GM18867 (cell line): ENCODE data around the gene AQP12A.

Experiments used
- ATAC-seq: cut with Tn5 transposase; IDR thresholded peaks from one replicate; pipeline ENCODE4 v1.9.1; 2021; ENCODE audit warnings: mild to moderate bottlenecking, moderate library complexity; ENCODE audit not compliant: unreplicated experiment

Gene AQP12A

DNA sequence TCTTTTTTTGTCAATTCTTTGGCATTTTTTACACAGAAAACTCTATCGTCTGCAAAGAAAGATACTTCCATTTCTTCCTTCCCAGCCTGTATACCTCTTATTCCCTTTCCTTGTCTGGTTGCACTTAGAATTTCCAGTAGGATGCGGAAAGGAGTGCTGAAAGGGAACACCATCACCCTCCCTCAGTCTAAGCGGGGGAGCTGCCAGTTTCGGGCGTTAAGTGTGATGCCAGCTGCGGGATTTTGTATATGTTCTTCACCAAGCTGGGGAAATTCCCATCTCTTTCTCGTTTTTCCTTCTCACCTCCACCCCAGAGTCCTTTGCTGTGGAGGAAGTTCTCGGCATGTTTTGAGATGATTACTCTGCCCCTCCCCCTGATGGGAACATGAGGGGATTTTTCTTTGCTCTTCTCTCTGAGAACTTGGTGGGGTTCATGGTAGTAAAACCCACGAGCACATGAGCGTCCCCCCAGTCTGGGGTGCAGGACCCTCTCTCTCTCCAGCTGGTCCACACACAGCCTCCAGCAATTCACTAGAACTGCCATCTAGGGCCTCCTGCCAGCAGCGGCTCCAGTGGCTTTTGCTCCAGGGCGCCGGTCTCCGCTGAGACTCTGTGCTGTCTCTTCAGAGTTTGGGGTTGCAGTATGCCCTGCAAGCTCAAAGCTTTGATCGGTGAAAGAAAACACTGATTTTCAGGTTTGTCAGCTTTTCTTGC lies 15.5 kb downstream of the AQP12A start:
- no peak for ATAC-seq

DNA sequence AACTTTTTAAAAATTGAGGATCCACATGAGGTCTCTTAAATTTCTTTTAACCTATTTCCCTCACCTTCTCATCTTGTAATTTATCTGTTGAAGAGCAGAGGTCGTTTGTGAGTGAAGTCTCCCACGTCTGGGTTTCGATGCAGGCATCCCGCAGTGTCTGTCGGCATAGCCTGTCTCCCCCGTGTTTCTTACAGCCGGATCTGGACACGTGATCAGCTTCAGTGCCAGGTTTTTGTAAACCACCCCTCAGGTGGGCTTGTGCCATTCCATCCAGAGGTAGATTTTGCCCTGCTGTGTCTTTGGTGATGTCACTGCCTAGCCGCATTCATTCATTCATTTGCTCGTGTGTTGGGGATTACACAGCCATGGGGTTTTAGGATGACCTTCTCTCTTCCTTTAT lies 16.2 kb downstream of the AQP12A start:
- no peak for ATAC-seq

DNA sequence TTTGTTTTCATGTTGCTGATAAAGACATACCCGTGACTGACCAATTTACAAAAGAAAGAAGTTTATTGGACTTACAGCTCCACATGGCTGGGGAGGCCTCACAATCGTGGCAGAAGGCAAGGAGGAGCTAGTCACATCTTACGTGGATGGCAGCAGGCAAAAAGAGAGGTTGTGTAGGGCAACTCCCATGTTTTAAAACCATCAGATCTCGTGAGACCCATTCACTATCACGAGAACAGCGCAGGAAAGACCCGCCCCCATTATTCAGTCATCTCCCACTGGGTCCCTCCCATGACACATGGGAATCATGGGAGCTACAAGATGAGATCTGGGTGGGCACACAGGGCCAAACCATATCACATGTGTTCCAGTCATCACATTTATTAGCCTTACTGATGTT lies 16.8 kb downstream of the AQP12A start:
- ATAC-seq, result no peak

DNA sequence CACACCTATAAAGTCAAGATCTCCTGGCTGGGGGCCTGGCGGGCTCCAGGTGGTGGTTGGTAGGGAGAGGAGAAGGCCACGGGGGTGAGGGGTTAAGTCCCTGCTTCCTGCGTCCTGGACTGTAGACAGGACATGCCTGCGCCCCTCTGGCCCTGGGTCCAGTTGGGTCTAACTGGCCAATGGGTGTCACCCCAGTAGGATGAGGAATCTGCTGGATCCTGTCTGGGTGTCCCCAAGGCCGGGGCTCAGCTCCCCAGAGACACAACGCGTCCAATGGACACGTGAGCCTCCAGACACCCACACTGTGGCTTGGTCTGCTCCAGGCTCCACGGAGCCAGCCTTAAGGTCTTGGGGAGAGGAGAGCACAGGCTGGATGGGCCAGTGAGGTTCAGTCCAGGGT lies 19.6 kb downstream of the AQP12A start:
- no peak for ATAC-seq

DNA sequence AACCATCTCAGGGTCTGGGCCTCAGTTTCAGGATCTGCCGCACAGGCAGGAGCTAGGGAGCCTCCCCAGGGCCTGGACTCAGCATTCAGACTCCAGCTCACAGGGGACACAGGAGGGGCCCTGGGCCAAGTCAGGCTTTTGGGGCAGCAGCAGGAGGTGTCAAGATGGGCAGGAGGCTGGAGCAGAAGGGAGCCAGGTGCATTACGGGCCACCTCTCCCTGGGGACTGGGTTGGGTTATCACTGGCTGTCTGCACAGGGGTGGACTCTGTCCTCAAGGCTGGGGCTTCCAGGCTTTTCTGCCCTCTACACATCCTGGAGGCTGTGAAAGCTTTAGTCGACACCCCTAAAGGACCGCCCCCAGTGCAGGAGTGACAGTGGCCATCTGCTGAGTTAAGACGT lies 20.0 kb downstream of the AQP12A start:
- ATAC-seq, result no peak

DNA sequence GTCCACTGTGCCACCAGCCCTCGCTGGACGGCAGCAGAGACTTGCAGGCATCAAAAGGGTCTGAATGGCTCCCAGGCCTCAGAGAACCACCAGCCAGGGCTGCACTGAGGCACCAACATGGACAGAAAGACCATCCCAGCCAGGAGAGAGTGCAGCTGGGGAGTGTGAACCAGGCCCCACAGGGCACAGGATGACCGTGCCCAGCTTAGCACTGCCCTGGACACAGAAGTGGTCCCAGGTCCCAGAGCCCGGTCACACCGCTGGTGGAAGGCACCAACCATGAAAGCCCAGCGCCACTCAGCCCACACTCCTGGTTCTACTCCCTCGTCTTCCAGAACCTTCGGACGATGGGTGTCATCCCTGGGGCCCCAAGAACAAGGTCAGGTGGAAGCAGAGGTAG lies 20.5 kb downstream of the AQP12A start:
- ATAC-seq, result no peak

DNA sequence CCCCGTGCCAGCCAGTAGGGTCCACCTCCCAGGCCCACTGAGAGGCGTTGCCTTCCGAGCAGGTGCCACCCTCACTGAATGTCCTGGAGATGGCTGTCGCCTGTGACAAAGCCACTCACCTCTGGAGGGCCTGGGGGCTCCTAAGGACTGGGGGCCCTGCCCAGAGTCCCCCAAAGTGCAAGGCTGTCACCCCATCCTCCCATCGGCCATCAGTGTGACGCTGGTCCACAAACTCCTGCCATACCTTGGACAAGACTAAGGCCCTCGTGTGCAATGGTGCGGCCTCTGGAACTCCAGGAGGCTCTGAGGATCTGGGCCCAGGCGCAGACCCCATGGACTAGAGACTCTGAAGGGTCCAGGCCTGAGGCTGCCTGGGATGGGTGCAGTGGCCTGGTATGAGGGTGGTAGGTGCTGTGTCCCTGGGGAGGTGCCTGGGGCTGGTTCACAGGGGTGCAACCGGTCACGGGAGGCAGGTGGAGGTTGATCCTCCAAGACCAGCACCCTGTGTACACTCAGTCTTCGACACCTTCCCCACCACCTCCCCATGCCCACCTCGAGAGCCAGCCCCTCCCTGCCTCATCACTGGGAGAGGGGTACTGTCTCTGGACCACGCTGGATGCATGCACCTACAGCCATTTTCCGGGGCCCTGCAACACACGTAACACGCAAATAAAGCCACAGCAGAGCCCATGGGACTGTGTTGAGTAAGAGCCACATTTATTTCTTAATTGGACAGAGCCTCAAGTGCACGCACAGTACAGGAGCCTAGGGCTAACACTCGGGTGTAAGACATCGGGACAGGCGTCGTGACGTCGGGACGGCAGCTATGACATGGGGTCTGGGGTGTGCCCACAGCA lies 21.6 kb downstream of the AQP12A start:
- no peak for ATAC-seq

DNA sequence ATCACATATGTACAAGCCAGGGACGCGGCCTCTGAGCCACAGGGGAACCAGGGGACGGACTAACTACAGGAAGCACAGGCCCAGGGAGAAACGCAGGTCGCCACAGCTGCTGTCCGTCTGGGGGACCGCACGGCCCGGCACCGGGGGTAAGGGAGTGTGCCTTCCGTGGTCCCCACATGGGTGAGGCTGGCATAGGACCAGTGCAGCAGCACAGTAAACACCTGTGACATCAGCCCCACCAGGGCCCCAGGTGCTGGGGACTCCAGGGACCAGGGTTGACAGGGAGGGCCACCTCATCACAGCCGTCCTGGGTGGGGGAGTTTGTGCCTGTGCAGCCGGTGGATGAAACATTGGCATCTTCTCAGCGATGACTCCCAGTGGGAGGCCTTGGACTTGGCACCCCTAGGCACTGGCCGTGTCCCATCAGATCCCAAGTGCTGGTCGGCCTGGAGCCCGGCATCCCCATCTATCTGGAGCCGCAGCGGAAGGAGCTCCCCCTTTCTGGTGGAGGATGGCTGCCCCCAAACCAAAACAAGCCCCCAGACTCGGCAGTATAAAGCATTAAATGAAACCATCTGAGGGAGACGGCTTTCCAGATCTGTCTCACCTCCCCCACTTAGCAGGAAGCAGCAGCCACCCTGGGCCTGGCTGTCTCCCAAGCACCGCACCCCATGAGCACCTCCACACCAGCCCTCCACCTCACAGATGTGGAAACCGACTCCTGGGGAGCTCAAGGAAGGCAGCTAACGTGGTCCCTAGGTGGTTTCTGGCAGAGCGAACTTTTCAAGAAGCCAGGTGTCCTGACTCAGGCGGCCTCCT lies 22.5 kb downstream of the AQP12A start:
- no peak for ATAC-seq

DNA sequence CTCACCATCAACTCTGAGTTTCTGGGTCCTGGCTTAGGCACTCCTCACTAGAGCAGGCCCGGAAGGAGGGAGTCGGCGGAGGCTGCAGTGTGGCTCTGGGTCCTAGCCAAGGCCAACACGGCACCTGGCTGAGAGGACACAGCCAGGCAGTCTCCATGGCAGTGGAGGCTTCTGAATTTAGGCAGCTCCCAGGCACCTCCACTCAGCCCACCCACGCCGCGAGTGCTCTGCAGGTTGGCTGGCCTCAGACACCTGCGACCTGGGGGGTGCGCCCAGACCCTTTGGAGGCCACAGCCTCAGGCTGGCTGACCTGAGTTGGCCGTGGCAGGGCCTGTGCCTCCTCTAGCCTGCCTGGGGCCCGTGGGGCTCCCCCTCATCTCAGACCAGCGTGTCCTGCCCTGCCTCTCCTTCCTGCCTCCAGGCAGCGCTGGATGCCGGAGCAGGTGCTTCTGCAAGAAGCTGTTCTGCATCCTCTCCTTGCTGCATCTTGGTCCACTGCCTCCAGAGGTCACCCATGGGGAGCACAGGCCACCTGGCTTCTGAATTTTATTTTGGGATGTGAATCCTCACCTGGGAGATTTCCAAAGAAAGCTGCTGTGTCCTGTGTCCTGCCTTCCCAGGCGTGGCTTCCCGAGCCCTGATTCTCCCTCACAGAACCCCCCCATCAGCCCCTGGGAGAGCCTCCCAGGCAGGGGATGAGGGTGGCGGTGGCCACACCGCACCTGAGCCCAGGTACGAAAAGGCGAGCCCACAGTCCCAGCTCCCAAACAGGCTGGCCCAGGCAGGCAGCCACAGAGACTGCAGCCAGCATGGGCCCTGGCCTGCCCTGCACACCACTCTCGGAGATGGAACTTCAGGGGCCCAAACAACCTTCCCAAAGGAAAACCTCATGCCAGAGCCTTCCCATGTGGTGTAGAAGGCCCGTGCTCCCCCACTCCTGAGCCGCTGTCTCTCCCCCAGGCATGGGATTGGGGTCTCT lies 23.4 kb downstream of the AQP12A start:
- no peak for ATAC-seq

DNA sequence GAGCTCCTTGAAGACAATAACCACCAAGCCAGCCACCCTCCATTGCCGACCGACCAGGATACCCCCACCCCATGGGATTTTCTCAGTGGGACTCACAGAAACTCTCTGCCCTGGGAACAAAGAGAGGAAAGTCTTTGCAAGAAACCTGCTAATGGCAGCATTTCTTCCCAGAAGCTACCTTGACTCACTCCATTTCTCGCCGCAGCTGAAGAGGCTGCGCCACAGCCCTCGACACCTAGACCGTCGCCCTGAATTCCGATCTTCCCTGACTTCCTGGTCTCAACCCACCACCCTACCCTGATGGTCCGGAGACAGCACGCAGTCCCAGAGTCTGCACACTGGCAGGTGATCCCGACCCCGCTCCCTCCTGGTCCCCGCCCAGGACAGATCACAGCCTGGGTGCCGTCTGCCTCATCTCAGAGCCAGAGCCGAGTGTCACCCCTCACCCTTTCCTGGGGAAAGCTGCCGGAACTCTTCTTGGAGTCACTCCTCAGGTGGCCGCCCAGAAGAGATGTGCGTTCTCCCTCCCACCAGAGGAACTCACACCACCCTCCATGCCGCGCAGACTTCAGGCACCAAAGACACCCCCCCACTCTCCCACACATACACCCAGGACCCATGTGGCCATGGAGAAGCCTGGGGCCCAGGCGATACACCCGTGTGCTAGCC lies 24.6 kb downstream of the AQP12A start:
- ATAC-seq, result no peak

DNA sequence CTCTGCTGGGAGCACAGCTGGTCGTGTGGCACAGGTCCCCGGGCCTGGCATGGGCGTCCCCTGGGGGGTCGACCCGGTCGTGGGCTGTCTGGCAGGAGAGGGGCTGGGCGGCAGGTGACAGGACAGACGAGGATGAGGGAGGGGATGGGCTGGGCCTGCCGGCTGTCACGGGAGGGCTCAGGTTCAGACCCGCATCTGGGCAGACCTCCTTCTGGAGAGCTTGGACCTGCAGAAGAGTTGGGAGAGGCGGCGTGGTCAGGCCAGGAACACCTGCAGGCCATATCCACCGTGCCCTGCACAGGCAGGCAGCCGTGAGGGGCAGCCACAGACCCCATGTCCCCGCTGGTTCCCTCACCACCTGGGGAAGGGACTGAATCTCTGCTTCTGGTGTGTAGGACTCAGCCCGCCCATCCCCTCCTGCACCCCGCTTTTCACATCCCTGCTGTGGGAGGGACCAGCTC lies 25.5 kb downstream of the AQP12A start:
- no peak for ATAC-seq

DNA sequence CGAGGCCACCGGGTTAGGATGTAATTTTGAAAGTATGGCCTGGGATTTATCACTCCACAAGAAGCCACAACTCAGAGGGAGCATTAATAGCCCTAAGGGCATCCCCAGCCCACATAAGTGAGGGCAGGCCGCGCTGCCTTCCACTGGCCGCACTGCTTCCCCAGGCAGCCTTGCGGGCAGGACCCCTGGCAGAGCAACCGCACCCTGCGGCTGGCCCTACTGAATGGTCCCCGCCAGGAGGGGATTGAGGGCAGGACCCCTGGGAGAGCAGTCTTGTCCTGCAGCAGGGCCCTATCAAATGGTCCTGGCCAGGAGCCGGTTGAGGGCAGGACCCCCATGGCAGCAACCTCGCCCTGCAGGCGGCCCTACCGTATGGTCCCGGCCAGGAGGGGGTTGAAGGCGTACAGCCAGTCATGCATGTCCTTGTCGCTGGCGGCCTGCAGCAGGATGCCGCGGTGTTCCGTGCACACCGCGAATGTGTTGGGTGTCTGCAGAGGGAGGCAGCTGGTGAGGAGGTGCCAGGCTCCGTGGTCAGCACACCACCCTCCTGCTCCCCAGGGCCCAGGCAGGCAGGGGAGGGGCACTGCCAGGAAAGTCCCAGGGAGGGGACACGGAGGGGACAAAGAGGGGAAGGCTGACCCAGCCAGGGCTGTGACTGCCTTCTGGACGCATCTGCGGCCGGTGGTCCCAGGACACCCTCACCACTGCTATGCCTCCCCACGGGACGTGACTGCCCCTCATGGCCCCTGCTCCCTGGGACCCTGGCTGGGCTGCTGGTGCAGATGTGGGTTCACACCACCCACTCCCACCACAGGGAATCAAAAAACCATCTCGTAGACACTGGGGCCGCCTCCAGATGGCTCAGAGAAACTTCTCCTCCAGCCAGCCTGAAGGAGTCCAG lies 26.3 kb downstream of the AQP12A start:
- ATAC-seq, result no peak

DNA sequence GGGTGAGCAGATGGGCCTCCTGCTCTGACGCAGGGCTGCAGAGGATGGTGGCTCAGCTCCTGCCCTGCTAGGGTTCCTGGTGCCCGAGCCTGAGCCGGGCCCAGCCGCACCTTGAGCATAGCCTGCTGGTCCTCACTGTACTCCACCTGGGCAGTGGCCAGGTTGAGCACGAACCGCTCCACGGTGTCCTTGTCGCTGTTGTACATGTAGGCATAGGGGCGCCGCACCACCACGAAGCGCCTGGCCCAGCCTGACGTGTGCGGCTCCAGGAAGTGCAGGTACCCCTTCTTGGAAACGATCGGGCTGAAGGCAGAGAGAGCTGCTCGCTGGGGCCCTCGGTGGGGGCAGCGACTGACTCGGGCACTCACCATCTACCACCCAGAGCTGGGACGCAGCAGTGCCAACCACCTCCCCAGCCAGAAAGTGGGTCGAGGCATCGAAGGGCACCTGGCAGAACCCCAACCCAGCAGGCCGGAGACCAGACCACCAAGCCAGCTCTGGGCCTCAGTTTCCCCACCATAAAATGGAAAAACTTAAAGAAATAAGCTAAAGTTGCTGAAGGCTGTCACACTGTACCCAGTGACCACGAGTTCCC lies 27.3 kb downstream of the AQP12A start:
- no peak for ATAC-seq

DNA sequence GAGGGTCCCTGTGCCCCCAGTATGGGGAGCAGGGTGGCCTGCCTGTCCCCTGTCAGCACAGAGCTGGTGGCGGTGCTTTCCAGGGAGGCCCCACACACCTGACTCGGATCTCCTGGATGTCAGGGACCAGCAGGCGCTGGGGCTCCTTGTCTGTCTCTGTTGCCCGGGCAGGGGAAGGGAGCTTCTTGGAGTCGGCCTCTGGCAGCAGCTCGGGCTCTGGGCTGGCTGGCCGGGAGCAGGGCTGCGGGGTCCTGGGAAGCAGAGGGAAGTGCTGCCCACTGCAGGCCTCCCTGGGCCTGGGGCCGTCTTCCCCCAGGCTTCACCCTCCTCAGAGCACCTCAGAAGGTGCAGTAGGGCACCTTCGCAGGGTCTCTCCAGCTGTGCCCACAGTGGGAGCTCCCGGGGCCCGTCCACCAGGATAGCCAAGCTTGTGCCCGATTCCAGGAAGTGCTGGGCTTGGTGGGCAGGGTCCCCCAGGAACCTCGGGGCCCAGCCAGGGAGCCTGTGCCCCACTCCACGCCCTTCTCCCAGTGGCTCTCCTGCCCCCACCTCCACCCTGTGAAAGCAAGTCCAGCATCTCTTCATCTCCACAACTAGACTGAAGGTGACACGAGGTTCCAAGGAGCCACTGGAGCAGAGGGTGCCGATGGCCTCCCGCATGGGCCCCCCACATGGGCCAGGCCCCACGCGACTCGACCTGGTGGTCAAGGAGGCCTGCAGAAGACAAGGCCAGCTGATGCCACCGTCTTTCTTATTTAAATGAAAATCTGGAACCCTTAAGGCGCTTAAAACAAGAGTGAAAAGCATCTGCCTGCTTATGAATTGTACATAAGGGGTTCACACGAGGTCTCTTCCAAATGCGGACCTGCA lies 28.2 kb downstream of the AQP12A start:
- ATAC-seq, result no peak

DNA sequence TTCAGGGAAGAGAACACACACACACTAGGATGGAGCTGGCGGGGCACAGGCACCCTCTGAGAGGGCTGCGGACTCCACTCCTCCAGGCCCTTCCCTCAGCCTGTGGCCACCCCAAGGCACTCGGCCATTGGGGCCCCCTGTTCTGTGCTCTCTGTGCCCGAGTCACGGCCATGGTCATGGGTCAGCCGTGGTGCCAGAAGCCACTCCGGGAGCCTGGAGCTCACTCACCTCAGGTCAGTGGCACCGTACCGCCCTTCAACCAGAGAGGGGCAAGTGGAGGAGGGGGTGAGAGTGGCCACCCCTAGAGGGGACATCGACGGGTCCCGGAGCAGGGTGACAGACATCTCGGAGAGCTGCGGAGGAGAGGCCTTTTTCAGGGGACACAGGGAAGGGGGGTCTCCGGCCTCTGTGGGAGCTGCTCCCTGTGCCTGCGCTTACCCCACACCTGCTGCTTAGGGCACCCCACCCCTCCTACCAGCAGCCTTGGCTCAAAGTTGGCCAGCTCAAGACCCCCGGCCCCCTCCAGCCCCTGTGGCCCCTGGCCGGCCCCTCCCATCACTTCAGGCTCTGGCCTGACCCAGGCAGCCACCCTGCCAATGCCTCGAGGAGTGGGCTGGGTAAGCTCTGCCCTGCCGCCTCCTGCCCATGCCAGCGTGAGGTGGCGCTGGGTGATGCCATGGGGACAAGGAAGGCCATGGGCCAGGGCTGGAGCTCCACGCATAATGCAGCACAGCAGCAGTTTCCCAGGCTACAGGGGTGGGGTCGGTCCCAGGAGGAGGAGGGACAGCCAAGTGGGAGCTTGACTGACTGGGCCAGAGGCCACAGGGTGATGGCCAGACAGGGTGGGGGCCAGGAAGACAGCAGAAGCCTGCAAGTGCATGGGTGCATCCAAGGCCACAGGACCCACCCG lies 29.3 kb downstream of the AQP12A start:
- ATAC-seq, result no peak

DNA sequence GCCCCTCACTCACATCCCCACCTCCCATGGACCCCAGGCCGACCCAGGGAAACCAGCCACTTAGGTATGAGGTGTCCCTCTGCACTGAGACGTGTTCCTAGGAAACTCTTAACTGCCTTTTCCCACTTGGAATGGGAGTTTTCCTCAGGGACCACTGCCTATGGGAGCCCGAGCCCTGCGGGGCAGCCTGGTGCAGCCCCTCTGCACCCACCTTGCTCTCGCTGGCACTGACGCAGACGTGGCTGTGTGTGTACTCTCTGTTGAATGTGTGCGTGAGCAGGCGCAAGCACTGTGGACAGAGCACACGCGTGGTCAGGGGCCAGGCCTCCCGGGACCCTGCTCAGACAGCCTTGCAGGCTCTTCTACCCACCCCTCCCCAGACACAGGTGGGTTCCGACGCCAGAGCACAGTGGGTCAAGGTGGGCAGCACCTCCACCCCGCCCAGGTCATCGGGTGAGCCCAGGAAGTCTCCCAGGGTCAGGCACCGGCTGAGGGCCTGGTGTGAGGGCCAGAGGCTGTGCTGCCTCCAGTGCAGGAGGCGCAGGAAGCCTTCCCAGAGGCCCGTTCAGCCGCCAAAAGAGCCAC lies 30.0 kb downstream of the AQP12A start:
- no peak for ATAC-seq
